AG09309 (cell line): ENCODE data around the gene ETNK2.

Source experiments
- DNase-seq: peaks from one replicate; pipeline ENCODE4 v3.0.0-alpha.2; 2010; ENCODE audit warnings: low read depth
- H3K4me3 ChIP-seq: 2 replicates; pipeline ENCODE4 v1.5.1; 2011; ENCODE audit warnings: mild to moderate bottlenecking, low read depth, low read length, moderate library complexity; ENCODE audit not compliant: control insufficient read depth
- CTCF ChIP-seq: IDR thresholded peaks from 2 replicates; pipeline ENCODE4 v1.5.1; 2011; ENCODE audit warnings: mild to moderate bottlenecking, low read depth, low read length, inconsistent platforms; ENCODE audit not compliant: insufficient read depth, control insufficient read depth; ENCODE audit errors: missing control alignments

Gene ETNK2

GRCh38 chr1:204196068-204196795 lies 44.4 kb upstream of the ETNK2 start, which contains the start of gene KISS1:
Gene KISS1, minus strand, starts transcription at chr1:204196491. Its CDS starts 3,615 bp downstream, at chr1:204192876.
- TF ChIP-seq CTCF, result no peak
- DNase-seq, result no peak
- no peak within 1 kb of the TSS for H3K4me3 ChIP-seq

- H3K4me3 ChIP-seq, result no peak overlapping the region
- DNase-seq, result no peak
- TF ChIP-seq CTCF, result no peak
Measured at GRCh38 chr1:204194771-204195170, 42.9 kb upstream of the ETNK2 start.

- no peak for DNase-seq
- H3K4me3 ChIP-seq, result no peak overlapping the region
- no peak for TF ChIP-seq CTCF
Measured at GRCh38 chr1:204194080-204194479, 42.2 kb upstream of the ETNK2 start.

GRCh38 chr1:204192589-204193352 lies 40.9 kb upstream of the ETNK2 start:
- no peak overlapping the region for H3K4me3 ChIP-seq
- TF ChIP-seq CTCF, result no peak
- no peak for DNase-seq

- DNase-seq, result no peak
- TF ChIP-seq CTCF, result no peak
- H3K4me3 ChIP-seq, result no peak overlapping the region
Measured at GRCh38 chr1:204192046-204192445, 40.2 kb upstream of the ETNK2 start.

- no peak overlapping the region for H3K4me3 ChIP-seq
- DNase-seq, result no peak
- TF ChIP-seq CTCF, result no peak
Measured at GRCh38 chr1:204191456-204191855, 39.6 kb upstream of the ETNK2 start.
